Measurements from ENCODE around the gene IL11. TPM values are rescaled to one million over a fixed set of nuclear protein-coding genes. Genes with fewer than 3 reads are reported as not detected.

IL11 gene
- total and polyA plus RNA-seq, 2 experiments from 2014 or later: 4.4 to 6.6 TPM

DNA sequence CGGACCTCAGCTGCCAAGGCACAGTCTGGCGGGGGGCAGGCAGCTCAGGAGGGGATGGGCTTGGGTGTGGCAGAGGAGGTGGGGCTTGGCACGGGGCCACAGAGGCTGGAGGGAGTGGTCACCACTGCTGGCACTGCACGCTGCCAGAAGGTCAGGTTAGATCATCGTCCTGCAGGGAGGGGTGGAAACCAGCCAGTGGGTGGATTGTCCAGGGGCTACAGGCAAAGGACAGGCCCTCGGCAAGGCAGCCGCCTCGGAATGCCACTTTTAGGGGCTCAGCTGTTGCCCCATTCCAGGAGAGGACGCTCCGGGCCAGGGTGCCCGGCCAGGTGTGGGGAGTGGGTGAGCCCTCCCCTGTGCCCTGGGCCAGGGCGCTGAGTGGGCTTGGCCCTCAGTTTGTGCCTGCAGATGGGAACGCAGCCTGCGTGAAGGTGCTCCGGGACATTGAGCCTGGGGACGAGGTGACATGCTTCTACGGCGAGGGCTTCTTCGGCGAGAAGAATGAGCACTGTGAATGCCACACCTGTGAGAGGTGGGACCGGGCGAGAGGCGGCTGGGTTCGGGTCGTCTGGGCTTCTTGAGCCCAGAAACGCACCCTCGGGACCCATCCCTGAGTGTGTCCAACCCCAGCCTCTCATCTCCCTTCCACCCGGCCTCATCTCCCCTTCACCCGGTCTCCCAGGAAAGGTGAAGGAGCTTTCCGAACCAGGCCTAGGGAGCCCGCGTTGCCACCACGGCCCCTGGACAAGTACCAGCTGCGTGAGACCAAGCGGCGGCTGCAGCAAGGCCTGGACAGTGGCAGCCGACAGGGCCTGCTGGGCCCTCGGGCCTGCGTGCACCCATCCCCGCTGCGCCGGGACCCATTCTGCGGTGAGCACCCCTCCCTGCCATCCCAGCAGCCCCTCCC, 24.2 kb downstream of the IL11 start:
- H2AFZ ChIP-seq: no peak overlapping the region
- no peak overlapping the region for H3K4me3 ChIP-seq
- DNase-seq (ENCODE audit: low spot score): no peak
- H3K4me2 ChIP-seq: no peak overlapping the region
- no peaks in the 10 kb centered on the region for H3K4me1 ChIP-seq (ENCODE audit: insufficient read depth)
- peaks cover 5% of the 10 kb centered on the region for H4K20me1 ChIP-seq (ENCODE audit: insufficient read depth, poor library complexity, severe bottlenecking)
- 93% methylated on average over 33 of the region's 43 CpGs for whole genome bisulfite sequencing (ENCODE audit: low lambda C conversion rate, missing lambda C conversion rate)
- TF ChIP-seq EZH2 (IDR thresholded peaks at IDR 0.05; ENCODE audit: borderline replicate concordance) (no peak), EZH2phosphoT487 (IDR thresholded peaks at IDR 0.05; ENCODE audit: low read depth, severe bottlenecking, unreplicated experiment) (no peak)
- TF ChIP-seq, protein P1, sequence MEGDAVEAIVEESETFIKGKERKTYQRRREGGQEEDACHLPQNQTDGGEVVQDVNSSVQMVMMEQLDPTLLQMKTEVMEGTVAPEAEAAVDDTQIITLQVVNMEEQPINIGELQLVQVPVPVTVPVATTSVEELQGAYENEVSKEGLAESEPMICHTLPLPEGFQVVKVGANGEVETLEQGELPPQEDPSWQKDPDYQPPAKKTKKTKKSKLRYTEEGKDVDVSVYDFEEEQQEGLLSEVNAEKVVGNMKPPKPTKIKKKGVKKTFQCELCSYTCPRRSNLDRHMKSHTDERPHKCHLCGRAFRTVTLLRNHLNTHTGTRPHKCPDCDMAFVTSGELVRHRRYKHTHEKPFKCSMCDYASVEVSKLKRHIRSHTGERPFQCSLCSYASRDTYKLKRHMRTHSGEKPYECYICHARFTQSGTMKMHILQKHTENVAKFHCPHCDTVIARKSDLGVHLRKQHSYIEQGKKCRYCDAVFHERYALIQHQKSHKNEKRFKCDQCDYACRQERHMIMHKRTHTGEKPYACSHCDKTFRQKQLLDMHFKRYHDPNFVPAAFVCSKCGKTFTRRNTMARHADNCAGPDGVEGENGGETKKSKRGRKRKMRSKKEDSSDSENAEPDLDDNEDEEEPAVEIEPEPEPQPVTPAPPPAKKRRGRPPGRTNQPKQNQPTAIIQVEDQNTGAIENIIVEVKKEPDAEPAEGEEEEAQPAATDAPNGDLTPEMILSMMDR (IDR thresholded peaks at IDR 0.05; ENCODE audit: poor library complexity): no peak
- no peak overlapping the region for H3K27ac ChIP-seq
- H3K36me3 ChIP-seq (replicated peaks; ENCODE audit: insufficient read depth, low read depth): no peaks in the 10 kb centered on the region
- no peaks in the 10 kb centered on the region for H3K9me2 ChIP-seq (replicated peaks; ENCODE audit: insufficient read depth)
- H3K9me3 ChIP-seq (ENCODE audit: low read depth): no peaks in the 10 kb centered on the region
- peaks cover 3% of the 10 kb centered on the region for H3K27me3 ChIP-seq
- H3K79me2 ChIP-seq: peaks cover 6% of the 10 kb centered on the region

DNA sequence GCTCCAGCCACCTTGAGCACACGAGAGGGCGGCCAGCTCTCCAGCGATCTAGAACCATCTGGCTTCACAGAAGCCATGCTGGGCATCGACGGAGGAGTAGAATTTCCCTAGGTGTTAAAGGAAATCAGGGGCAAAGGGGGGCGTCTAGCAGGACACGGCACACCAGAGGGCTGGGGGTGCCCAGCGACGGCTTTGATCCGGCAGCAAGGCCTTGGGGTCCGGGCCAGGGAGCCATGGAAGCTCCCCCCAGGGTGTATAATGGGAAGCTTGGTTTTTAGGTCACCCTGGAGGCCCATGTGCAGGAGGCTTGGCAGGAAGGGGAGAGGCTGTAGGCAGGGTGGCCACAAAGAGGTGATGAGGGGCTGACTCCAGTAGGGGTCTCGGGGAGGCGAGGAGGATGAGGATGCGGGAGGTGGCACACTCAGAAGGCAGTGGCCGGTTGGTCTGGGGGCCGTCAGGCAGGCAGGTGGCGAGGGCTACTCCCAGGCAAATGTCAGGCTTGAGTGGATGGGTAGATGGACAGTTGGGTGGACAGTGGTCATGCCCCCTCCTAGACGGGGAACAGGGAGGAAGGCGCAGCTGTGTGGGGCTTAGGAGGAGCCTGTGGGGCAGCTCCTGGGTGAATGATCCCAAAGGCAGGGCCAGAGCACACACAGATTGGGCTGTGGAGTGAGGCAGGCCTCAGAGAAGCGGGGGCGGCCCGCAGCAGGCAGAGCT, 25.0 kb downstream of the IL11 start:
- Histone ChIP-seq H4K20me1 (ENCODE audit: insufficient read depth, poor library complexity, severe bottlenecking) (peaks cover 5% of the 10 kb centered on the region), H3K27ac (no peak overlapping the region), H3K79me2 (peaks cover 13% of the 10 kb centered on the region), H3K9me3 (ENCODE audit: low read depth) (no peaks in the 10 kb centered on the region), H3K4me2 (no peak overlapping the region), H3K36me3 (replicated peaks; ENCODE audit: insufficient read depth, low read depth) (no peaks in the 10 kb centered on the region), H3K27me3 (no peaks in the 10 kb centered on the region), H3K9me2 (replicated peaks; ENCODE audit: insufficient read depth) (no peaks in the 10 kb centered on the region), H2AFZ (no peak overlapping the region), H3K4me1 (ENCODE audit: insufficient read depth) (no peaks in the 10 kb centered on the region), H3K4me3 (no peak overlapping the region)
- no peak for DNase-seq (ENCODE audit: low spot score)
- WGBS (ENCODE audit: low lambda C conversion rate, missing lambda C conversion rate): 96% methylated on average over 22 of the region's 22 CpGs
- no peak for TF ChIP-seq EZH2 (IDR thresholded peaks at IDR 0.05; ENCODE audit: borderline replicate concordance)
- no peak for TF ChIP-seq EZH2phosphoT487 (IDR thresholded peaks at IDR 0.05; ENCODE audit: low read depth, severe bottlenecking, unreplicated experiment)
- TF ChIP-seq, protein P1 (IDR thresholded peaks at IDR 0.05; ENCODE audit: poor library complexity): no peak

DNA sequence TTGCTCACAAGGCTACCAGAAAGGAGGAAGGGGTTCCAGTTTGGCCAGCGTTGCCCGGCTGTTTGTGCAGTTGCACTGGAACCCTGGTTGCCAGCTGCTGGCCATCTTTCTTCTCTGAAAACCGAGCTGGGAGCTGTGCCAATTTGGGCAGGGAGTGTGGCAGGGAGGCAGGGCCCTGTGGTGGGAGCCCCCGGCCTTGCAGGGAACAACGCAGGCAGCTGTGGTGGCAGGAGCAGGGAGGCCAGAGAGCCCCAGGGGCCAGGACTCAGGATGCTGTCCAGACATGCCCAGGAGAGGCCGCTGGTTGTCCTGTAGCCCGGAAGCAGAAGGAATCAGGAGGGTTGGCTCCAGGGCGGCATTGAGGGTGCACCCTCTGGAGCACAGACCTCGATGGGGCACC, 25.8 kb downstream of the IL11 start:
- WGBS (ENCODE audit: low lambda C conversion rate, missing lambda C conversion rate): 88% methylated on average over 9 of the region's 9 CpGs
- Histone ChIP-seq H3K36me3 (replicated peaks; ENCODE audit: insufficient read depth, low read depth) (no peaks in the 10 kb centered on the region), H4K20me1 (ENCODE audit: insufficient read depth, poor library complexity, severe bottlenecking) (peaks cover 5% of the 10 kb centered on the region), H3K9me3 (ENCODE audit: low read depth) (no peaks in the 10 kb centered on the region), H3K27ac (no peak overlapping the region), H3K4me3 (no peak overlapping the region), H2AFZ (no peak overlapping the region), H3K9me2 (replicated peaks; ENCODE audit: insufficient read depth) (no peaks in the 10 kb centered on the region), H3K4me2 (no peak overlapping the region), H3K79me2 (peaks cover 16% of the 10 kb centered on the region), H3K27me3 (no peaks in the 10 kb centered on the region), H3K4me1 (ENCODE audit: insufficient read depth) (no peaks in the 10 kb centered on the region)
- TF ChIP-seq EZH2 (IDR thresholded peaks at IDR 0.05; ENCODE audit: borderline replicate concordance) (no peak), EZH2phosphoT487 (IDR thresholded peaks at IDR 0.05; ENCODE audit: low read depth, severe bottlenecking, unreplicated experiment) (no peak)
- TF ChIP-seq, protein P1 (IDR thresholded peaks at IDR 0.05; ENCODE audit: poor library complexity): no peak
- DNase-seq (ENCODE audit: low spot score): no peak

Measured in hepatocyte (in vitro differentiated cells).